ENCODE results near the gene LUC7L3. TPM values are rescaled to one million over a fixed set of nuclear protein-coding genes. Genes with fewer than 3 reads are reported as not detected.

Gene LUC7L3
- total RNA-seq, 1 donor from 2014 or later, result 71.5 TPM

DNA sequence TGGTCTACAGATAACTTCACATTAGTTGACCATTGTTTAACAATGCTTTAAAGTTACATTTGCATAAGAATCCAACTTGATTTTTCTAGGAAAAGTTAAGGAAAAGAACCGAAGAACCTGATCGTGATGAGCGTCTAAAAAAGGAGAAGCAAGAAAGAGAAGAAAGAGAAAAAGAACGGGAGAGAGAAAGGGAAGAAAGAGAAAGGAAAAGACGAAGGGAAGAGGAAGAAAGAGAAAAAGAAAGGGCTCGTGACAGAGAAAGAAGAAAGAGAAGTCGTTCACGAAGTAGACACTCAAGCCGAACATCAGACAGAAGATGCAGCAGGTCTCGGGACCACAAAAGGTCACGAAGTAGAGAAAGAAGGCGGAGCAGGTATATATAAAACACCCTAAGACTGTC lies 26.2 kb downstream of the LUC7L3 start:
- no peaks in the 10 kb centered on the region for H3K27me3 Mint-ChIP-seq (ENCODE audit: low read depth)
- no peak for DNase-seq (ENCODE audit: low spot score)
- TF ChIP-seq, protein P1, sequence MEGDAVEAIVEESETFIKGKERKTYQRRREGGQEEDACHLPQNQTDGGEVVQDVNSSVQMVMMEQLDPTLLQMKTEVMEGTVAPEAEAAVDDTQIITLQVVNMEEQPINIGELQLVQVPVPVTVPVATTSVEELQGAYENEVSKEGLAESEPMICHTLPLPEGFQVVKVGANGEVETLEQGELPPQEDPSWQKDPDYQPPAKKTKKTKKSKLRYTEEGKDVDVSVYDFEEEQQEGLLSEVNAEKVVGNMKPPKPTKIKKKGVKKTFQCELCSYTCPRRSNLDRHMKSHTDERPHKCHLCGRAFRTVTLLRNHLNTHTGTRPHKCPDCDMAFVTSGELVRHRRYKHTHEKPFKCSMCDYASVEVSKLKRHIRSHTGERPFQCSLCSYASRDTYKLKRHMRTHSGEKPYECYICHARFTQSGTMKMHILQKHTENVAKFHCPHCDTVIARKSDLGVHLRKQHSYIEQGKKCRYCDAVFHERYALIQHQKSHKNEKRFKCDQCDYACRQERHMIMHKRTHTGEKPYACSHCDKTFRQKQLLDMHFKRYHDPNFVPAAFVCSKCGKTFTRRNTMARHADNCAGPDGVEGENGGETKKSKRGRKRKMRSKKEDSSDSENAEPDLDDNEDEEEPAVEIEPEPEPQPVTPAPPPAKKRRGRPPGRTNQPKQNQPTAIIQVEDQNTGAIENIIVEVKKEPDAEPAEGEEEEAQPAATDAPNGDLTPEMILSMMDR (IDR thresholded peaks at IDR 0.05), result no peak
- peaks cover 47% of the 10 kb centered on the region for H3K36me3 Mint-ChIP-seq (ENCODE audit: low read depth)
- peak overlapping the region; percentile 18 for H3K27ac Mint-ChIP-seq (ENCODE audit: unreplicated experiment)
- no peaks in the 10 kb centered on the region for H3K9me3 Mint-ChIP-seq (ENCODE audit: low read depth)
- H3K4me1 Mint-ChIP-seq (ENCODE audit: low read depth), result peaks cover 5% of the 10 kb centered on the region
- no peak overlapping the region for H3K4me3 Mint-ChIP-seq (ENCODE audit: unreplicated experiment)

DNA sequence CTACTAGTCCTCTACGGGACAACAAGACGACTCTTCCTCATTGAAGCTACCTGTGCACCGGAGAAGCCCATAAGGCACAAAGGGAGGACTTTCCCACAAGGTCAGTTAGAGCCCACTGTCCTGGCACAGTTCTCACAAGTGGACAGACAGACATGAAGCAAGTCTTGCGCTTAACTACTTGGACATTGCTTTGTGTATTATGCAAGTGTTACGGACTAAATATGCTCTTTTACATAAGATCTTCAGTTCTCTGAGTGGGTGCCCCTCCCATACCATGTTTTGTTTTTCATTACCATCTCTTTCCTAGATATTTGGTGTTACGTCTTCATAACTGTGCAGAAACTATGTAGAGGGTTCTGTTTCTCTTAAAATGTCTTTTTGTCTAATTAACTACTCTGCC lies 29.8 kb downstream of the LUC7L3 start:
- Mint-ChIP-seq H3K27ac (ENCODE audit: unreplicated experiment) (no peak overlapping the region), H3K4me1 (ENCODE audit: low read depth) (peaks cover 5% of the 10 kb centered on the region), H3K27me3 (ENCODE audit: low read depth) (no peaks in the 10 kb centered on the region), H3K36me3 (ENCODE audit: low read depth) (peaks cover 37% of the 10 kb centered on the region), H3K4me3 (ENCODE audit: unreplicated experiment) (no peak overlapping the region), H3K9me3 (ENCODE audit: low read depth) (no peaks in the 10 kb centered on the region)
- TF ChIP-seq, protein P1 (IDR thresholded peaks at IDR 0.05), result no peak
- no peak for DNase-seq (ENCODE audit: low spot score)

DNA sequence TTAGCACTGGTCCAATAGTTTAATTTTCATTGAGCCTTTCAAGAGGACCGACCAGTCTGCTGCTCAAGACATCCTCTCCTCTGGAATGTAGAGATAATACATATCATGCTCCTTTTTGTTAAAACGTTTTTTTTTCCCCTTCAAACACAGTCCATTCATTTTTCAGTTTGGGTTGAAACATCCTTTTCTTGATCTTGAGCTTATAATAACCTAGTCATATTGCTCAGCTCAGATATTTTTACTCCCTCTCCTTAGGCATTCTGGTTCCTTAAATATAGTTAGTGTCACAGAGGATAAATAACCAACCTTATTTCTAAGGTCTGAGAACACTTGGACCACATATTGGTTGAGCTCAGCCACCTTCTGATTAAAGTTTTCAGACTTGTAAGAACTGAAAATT lies 35.1 kb downstream of the LUC7L3 start:
- H3K27ac Mint-ChIP-seq (ENCODE audit: unreplicated experiment), result no peak overlapping the region

DNA sequence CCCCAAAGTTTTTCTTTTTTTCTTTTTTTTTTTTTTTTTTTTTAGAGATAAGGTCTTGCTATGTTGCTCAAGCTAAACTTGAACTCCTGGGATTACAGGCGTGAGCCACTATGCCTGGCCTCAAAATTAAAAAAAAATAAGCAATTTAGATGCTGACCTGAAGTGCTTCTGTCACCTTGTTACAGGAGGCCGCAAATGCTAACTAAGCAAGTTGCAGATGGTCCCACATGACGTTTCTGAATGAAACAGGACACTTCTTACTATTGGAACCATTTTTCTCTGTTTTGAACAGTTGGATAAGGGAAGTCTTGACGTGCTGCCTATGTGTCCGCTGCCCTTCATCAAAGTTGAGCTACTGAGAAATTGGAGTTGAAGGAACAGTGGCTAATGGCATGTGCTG lies 39.1 kb downstream of the LUC7L3 start:
- peaks cover 11% of the 10 kb centered on the region for H3K4me1 Mint-ChIP-seq (ENCODE audit: low read depth)
- no peaks in the 10 kb centered on the region for H3K9me3 Mint-ChIP-seq (ENCODE audit: low read depth)
- no peak overlapping the region for H3K4me3 Mint-ChIP-seq (ENCODE audit: unreplicated experiment)
- peaks cover 10% of the 10 kb centered on the region for H3K36me3 Mint-ChIP-seq (ENCODE audit: low read depth)
- no peak for DNase-seq (ENCODE audit: low spot score)
- no peak overlapping the region for H3K27ac Mint-ChIP-seq (ENCODE audit: unreplicated experiment)
- no peaks in the 10 kb centered on the region for H3K27me3 Mint-ChIP-seq (ENCODE audit: low read depth)
- TF ChIP-seq, protein P1 (IDR thresholded peaks at IDR 0.05), result no peak

More for the DNA sequence above, 35.1 kb downstream of the LUC7L3 start:
- Mint-ChIP-seq H3K9me3 (ENCODE audit: low read depth) (no peaks in the 10 kb centered on the region), H3K4me3 (ENCODE audit: unreplicated experiment) (no peak overlapping the region), H3K36me3 (ENCODE audit: low read depth) (peaks cover 24% of the 10 kb centered on the region), H3K27me3 (ENCODE audit: low read depth) (no peaks in the 10 kb centered on the region), H3K4me1 (ENCODE audit: low read depth) (peaks cover 4% of the 10 kb centered on the region)
- TF ChIP-seq, protein P1 (IDR thresholded peaks at IDR 0.05), result no peak
- no peak for DNase-seq (ENCODE audit: low spot score)

DNA sequence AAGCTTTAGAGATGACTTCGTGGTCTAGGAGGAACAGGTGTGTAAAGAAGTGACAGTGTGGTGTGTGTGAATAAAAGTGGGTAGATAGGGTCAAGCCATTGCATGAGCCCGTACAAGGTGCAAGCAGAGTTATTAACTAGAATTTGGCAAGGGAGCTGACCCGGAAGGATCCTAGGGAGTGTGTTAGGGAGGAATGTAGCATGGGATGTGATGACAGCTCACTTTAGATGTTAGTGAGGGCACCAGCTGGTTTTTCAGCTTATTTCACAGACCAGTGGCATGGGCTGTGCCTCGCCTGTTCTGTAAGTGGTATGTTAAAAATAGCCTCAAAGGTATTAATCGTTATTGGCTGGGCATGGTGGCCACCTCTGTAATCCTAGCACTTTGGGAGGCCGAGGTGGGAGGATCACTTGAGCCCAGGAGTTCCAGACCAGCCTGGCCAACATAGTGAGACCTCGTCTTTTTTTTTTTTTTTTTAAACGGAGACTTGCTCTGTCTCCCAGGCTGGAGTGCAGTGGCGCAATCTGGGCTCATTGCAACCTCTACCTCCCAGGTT lies 39.7 kb downstream of the LUC7L3 start:
- H3K27ac Mint-ChIP-seq (ENCODE audit: unreplicated experiment), result no peak overlapping the region
- TF ChIP-seq, protein P1 (IDR thresholded peaks at IDR 0.05), result no peak
- peaks cover 12% of the 10 kb centered on the region for H3K4me1 Mint-ChIP-seq (ENCODE audit: low read depth)
- no peaks in the 10 kb centered on the region for H3K27me3 Mint-ChIP-seq (ENCODE audit: low read depth)
- DNase-seq (ENCODE audit: low spot score), result no peak
- H3K9me3 Mint-ChIP-seq (ENCODE audit: low read depth), result no peaks in the 10 kb centered on the region
- H3K4me3 Mint-ChIP-seq (ENCODE audit: unreplicated experiment), result no peak overlapping the region
- peaks cover 7% of the 10 kb centered on the region for H3K36me3 Mint-ChIP-seq (ENCODE audit: low read depth)

All from chondrocyte (in vitro differentiated cells).